HepG2 (cell line): ENCODE data around the gene SMKR1. TPM values are rescaled to one million over a fixed set of nuclear protein-coding genes. Genes with fewer than 3 reads are reported as not detected.

ENCODE experiments used
- ATAC-seq: fragments of 200-7000 bp; cut with Tn5 transposase; 3 replicates; pipeline ENCODE4 v1.9.1; 2020; ENCODE audit warnings: mild to moderate bottlenecking, moderate library complexity
- BruUV-seq: library from RNA; stranded (reverse); fragments of 400-500 nt; replicated peaks from 2 replicates; lab custom pipeline; 2021; lab: Mats Ljungman, UMichigan
- CTCF ChIA-PET: fragments of 300-600 bp; formaldehyde crosslinking; extraction: SDS; loops from one replicate; lab custom pipeline; 2021; ENCODE audit warnings: low total read pairs, inconsistent platforms, low intra/inter-chr PET ratio; lab: Yijun Ruan, JAX
- POLR2A ChIA-PET: fragments of 350-600 bp; sonication (Branson Sonifier 250); formaldehyde crosslinking; loops from one replicate; lab custom pipeline; 2020; ENCODE audit warnings: antibody characterized with exemption, inconsistent platforms; lab: Yijun Ruan, JAX
- DNase-seq: peaks from one replicate; pipeline ENCODE4 v3.0.0-alpha.2; 2015; ENCODE audit warnings: low spot score
- FAIRE-seq: peaks from 3 replicates; lab custom pipeline; 2011; peaks lifted over from hg19 to GRCh38; lab: Jason Lieb, UNC
- H2AFZ ChIP-seq: one replicate; pipeline ENCODE4 v1.6.1; 2011; ENCODE audit warnings: low read length, inconsistent platforms
- H3K27ac ChIP-seq: fragments of 300-600 bp; 3 replicates; pipeline ENCODE4 v1.8.0; 2011; ENCODE audit warnings: mixed run types, mild to moderate bottlenecking, mixed read lengths, low read length, inconsistent platforms; ENCODE audit not compliant: insufficient read depth; ENCODE audit errors: extremely low read length
- H3K27me3 ChIP-seq, 2 experiments: fragments of 200-600 bp in 1 of 2; 2 replicates in 1 of 2; 3 replicates in 1 of 2; pipeline versions ENCODE4 v1.6.0 to v1.8.0; 2011; ENCODE audit warnings: low read length in 2 of 2, mild to moderate bottlenecking in 2 of 2, moderate library complexity in 2 of 2, inconsistent platforms in 1 of 2; ENCODE audit not compliant: insufficient read depth in 2 of 2, control insufficient read depth in 1 of 2
- H3K36me3 ChIP-seq, 2 experiments: fragments of 200-600 bp in 1 of 2; replicated peaks in 1 of 2; 2 replicates in 1 of 2; 3 replicates in 1 of 2; pipeline versions ENCODE4 v1.5.1 to v1.8.0; 2011; ENCODE audit warnings: low read length in 2 of 2, inconsistent platforms in 1 of 2; ENCODE audit not compliant: insufficient read depth in 2 of 2, control insufficient read depth in 1 of 2
- H3K4me1 ChIP-seq: 2 replicates; pipeline ENCODE4 v1.5.1; 2012; ENCODE audit warnings: low read length, inconsistent platforms; ENCODE audit not compliant: insufficient read depth
- H3K4me2 ChIP-seq: 2 replicates; pipeline ENCODE4 v1.6.0; 2011; ENCODE audit warnings: low read depth, low read length, inconsistent platforms
- H3K4me3 ChIP-seq, 3 experiments: fragments of 200-600 bp in 1 of 3; sonication (generic), shearing (Covaris generic) in 1 of 3; replicated peaks in 1 of 3; 2 replicates each; pipeline ENCODE4 v1.5.1; 2011 to 2016; ENCODE audit warnings: low read length in 3 of 3, inconsistent platforms in 2 of 3, low read depth in 2 of 3, mild to moderate bottlenecking in 2 of 3, control low read depth in 1 of 3, mixed read lengths in 1 of 3; ENCODE audit not compliant: insufficient read depth in 1 of 3
- H3K79me2 ChIP-seq: one replicate; pipeline ENCODE4 v1.6.1; 2011; ENCODE audit warnings: low read length, inconsistent platforms; ENCODE audit not compliant: insufficient read depth
- H3K9ac ChIP-seq: 2 replicates; pipeline ENCODE4 v1.6.0; 2011; ENCODE audit warnings: mild to moderate bottlenecking, low read depth, low read length, inconsistent platforms; ENCODE audit not compliant: insufficient read depth
- H3K9me3 ChIP-seq: 2 replicates; pipeline ENCODE4 v1.5.1; 2012; ENCODE audit warnings: mild to moderate bottlenecking, low read length
- H4K20me1 ChIP-seq: 2 replicates; pipeline ENCODE4 v1.6.0; 2011; ENCODE audit warnings: inconsistent platforms, mild to moderate bottlenecking, low read length, moderate library complexity; ENCODE audit not compliant: insufficient read depth
- GATA4 ChIP-seq: sonication (generic); IDR thresholded peaks from 2 replicates; pipeline ENCODE4 v1.6.1; 2016; ENCODE audit warnings: antibody characterized with exemption, low read depth, borderline replicate concordance
- HOXD1 ChIP-seq: sonication (generic); formaldehyde crosslinking; IDR thresholded peaks from 2 replicates; pipeline ENCODE4 v1.5.0; 2020; ENCODE audit warnings: missing genetic modification reagents
- NFKB2 ChIP-seq: sonication (generic); formaldehyde crosslinking; IDR thresholded peaks from 2 replicates; pipeline ENCODE4 v1.4.0; 2020; ENCODE audit warnings: missing genetic modification reagents, borderline replicate concordance
- TAF15 ChIP-seq: fragments of 200-400 bp; formaldehyde crosslinking; IDR thresholded peaks from one replicate; pipeline ENCODE4 v1.6.1; 2018; ENCODE audit warnings: mild to moderate bottlenecking, low read depth, low read length; ENCODE audit not compliant: poor library complexity, severe bottlenecking
- ZBTB42 ChIP-seq: sonication (generic); formaldehyde crosslinking; IDR thresholded peaks from 2 replicates; pipeline ENCODE4 v1.5.0; 2020; ENCODE audit warnings: mild to moderate bottlenecking, missing genetic modification reagents
- ZNF138 ChIP-seq: sonication (generic); formaldehyde crosslinking; IDR thresholded peaks from 2 replicates; pipeline ENCODE4 v1.5.0; 2020; ENCODE audit warnings: mild to moderate bottlenecking, low read depth, missing genetic modification reagents
- ZNF3 ChIP-seq: IDR thresholded peaks from 2 replicates; pipeline ENCODE4 v1.7.0; 2017; ENCODE audit warnings: inconsistent platforms
- ZNF619 ChIP-seq: sonication (generic); formaldehyde crosslinking; IDR thresholded peaks from 2 replicates; pipeline ENCODE4 v1.4.0; 2020; ENCODE audit warnings: mild to moderate bottlenecking, missing genetic modification reagents
- ZNF790 ChIP-seq: sonication (generic); formaldehyde crosslinking; IDR thresholded peaks from 2 replicates; pipeline ENCODE4 v1.8.0; 2022; ENCODE audit warnings: missing genetic modification reagents, mild to moderate bottlenecking, borderline replicate concordance
- WGBS: methylation state at CpG from one replicate; pipeline ENCODE4 v1.1.6; 2017; ENCODE audit warnings: low lambda C conversion rate; 5-methylcytosine and 5-hydroxymethylcytosine counted together
- in situ Hi-C: cut with HindIII; loops from 2 replicates; pipeline ENCODE4 v1.10.0; 2017; ENCODE audit warnings: low pct_unique_long_range_greater_than_20kb; ENCODE audit not compliant: extremely low pct_ligation_motif_present
- intact Hi-C: fragments of 100-400 bp; cut with micrococcal nuclease; formaldehyde crosslinking; loops from one replicate; pipeline ENCODE4 v1.10.0; 2022; ENCODE audit not compliant: unreplicated experiment
- polyA plus RNA-seq, 8 experiments: library from polyadenylated mRNA; depleted of rRNA in 3 of 8; stranded (reverse) in 7 of 8; unstranded in 1 of 8; fragments of >200 nt; fragmentation: Illumina TruSeq in 4 of 8; extraction: Trizol in 4 of 8; gene quantifications; 2 replicates each; pipeline versions ENCODE4 v1.2.1 to v1.2.3, GENCODE V29; 2011 to 2016; ENCODE audit warnings: low read depth in 4 of 8, missing spikeins in 1 of 8, mixed read lengths in 1 of 8; ENCODE audit not compliant: insufficient read depth in 1 of 8
- total RNA-seq, 5 experiments: library from RNA; depleted of rRNA; stranded (reverse); fragments of >200 nt; fragmentation: Illumina TruSeq; extraction: Trizol; gene quantifications; 2 replicates each; pipeline ENCODE4 v1.2.3, GENCODE V29; 2016; ENCODE audit warnings: low read depth in 1 of 5
- TF ChIP-seq, protein P1 (sequence below): sonication (generic); formaldehyde crosslinking; IDR thresholded peaks from 2 replicates; pipeline ENCODE4 v1.4.0; 2020; ENCODE audit warnings: mild to moderate bottlenecking, missing genetic modification reagents
- TF ChIP-seq, protein P2 (sequence below): sonication (generic); formaldehyde crosslinking; IDR thresholded peaks from 2 replicates; pipeline ENCODE4 v1.8.1; 2023; ENCODE audit warnings: mild to moderate bottlenecking, moderate library complexity, missing genetic modification reagents
- TF ChIP-seq, protein P3 (sequence below): sonication (generic); formaldehyde crosslinking; IDR thresholded peaks from 2 replicates; pipeline ENCODE4 v1.4.0; 2020; ENCODE audit warnings: missing genetic modification reagents

Gene SMKR1
- total and polyA plus RNA-seq, 2 of the 13 experiments (the other 11 are each of a cell fraction or from before 2014, with no cell fraction given): 0.07 TPM; not detected in 1

DNA sequence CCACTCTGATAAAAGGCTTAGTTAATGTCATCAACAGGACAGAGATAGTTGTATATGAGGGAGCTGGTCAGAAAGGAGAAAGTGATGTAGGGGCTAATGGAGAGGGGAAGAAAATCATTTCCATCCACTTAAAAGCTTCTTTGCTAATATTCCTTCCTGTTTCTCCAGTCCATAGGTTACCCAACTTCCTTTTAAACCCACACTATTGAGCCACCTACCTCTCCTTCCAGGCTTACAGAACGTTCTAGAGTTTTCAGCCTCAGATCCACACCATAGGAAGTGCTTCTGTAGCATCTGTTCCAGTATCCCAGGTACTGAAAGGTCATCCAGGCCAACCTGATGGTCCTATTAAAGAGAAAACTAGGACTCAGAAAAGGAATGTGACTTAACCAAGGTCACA, 39.9 kb upstream of the SMKR1 start:
- H3K4me1 ChIP-seq: no peaks in the 10 kb centered on the region
- H3K79me2 ChIP-seq: no peaks in the 10 kb centered on the region
- FAIRE-seq (no peak), ATAC-seq (no peak), DNase-seq (no peak)
- CTCF ChIA-PET: no interaction called here
- 78% methylated on average over 1 of the region's 1 CpG for WGBS
- H3K36me3 ChIP-seq: peaks cover 3 to 29% of the 10 kb centered on the region in 2 experiments
- H4K20me1 ChIP-seq: no peaks in the 10 kb centered on the region
- no peak overlapping the region for H3K4me3 ChIP-seq
- H3K9ac ChIP-seq: no peak overlapping the region
- no peak overlapping the region for H3K27ac ChIP-seq
- no peak for TF ChIP-seq ZNF619 (CRISPR knock-in tag)
- no peak for TF ChIP-seq ZNF3 (CRISPR knock-in tag)
- TF ChIP-seq, protein P1, sequence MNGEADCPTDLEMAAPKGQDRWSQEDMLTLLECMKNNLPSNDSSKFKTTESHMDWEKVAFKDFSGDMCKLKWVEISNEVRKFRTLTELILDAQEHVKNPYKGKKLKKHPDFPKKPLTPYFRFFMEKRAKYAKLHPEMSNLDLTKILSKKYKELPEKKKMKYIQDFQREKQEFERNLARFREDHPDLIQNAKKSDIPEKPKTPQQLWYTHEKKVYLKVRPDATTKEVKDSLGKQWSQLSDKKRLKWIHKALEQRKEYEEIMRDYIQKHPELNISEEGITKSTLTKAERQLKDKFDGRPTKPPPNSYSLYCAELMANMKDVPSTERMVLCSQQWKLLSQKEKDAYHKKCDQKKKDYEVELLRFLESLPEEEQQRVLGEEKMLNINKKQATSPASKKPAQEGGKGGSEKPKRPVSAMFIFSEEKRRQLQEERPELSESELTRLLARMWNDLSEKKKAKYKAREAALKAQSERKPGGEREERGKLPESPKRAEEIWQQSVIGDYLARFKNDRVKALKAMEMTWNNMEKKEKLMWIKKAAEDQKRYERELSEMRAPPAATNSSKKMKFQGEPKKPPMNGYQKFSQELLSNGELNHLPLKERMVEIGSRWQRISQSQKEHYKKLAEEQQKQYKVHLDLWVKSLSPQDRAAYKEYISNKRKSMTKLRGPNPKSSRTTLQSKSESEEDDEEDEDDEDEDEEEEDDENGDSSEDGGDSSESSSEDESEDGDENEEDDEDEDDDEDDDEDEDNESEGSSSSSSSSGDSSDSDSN (CRISPR knock-in tag): no peak
- TF ChIP-seq, protein P2, sequence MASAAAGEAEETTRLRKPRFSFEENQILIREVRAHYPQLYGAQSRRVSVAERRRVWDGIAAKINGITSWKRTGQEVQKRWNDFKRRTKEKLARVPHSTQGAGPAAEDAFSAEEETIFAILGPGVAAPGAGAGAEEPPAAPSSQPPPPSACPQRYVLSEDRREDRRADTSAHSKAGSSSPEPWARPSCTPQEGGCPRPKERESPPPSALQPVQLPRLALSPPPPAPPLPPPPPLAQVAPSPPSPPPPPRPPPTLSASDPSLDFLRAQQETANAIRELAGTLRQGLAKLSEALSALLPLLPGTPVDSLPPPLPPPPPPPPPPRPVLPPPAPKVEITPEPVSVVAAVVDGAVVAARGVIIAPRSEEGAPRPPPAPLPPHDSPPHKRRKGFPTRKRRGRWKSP (CRISPR knock-in tag): no peak
- no peak for TF ChIP-seq ZNF790 (CRISPR knock-in tag)
- no peak for TF ChIP-seq TAF15
- TF ChIP-seq HOXD1 (CRISPR knock-in tag): no peak
- TF ChIP-seq, protein P3, sequence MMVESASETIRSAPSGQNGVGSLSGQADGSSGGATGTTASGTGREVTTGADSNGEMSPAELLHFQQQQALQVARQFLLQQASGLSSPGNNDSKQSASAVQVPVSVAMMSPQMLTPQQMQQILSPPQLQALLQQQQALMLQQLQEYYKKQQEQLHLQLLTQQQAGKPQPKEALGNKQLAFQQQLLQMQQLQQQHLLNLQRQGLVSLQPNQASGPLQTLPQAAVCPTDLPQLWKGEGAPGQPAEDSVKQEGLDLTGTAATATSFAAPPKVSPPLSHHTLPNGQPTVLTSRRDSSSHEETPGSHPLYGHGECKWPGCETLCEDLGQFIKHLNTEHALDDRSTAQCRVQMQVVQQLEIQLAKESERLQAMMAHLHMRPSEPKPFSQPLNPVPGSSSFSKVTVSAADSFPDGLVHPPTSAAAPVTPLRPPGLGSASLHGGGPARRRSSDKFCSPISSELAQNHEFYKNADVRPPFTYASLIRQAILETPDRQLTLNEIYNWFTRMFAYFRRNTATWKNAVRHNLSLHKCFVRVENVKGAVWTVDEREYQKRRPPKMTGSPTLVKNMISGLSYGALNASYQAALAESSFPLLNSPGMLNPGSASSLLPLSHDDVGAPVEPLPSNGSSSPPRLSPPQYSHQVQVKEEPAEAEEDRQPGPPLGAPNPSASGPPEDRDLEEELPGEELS (CRISPR knock-in tag): no peak
- TF ChIP-seq ZBTB42 (CRISPR knock-in tag): no peak
- TF ChIP-seq ZNF138: no peak
- no peak for TF ChIP-seq GATA4
- no peak for TF ChIP-seq NFKB2 (CRISPR knock-in tag)
- no peaks in the 10 kb centered on the region for H3K9me3 ChIP-seq
- no TSS peak for BruUV-seq
- no peaks in the 10 kb centered on the region for H3K27me3 ChIP-seq
- no peak overlapping the region for H2AFZ ChIP-seq
- intact Hi-C loops: no loop called here
- in situ Hi-C loops: loop anchor here (5.0 kb wide), 1 partner anchor 95 kb away; no protein-coding TSS in a partner anchor
- no peak overlapping the region for H3K4me2 ChIP-seq
- POLR2A ChIA-PET: no interaction called here
